Keratinocyte (primary cell): ENCODE results near the gene POLE2.

ENCODE experiments used
- EZH2 ChIP-seq: IDR thresholded peaks from one replicate; pipeline ENCODE4 v1.6.1; 2012; ENCODE audit warnings: inconsistent platforms, mild to moderate bottlenecking, low read length, moderate library complexity
- TF ChIP-seq, protein P1 (sequence below), 3 experiments: IDR thresholded peaks in 1 of 3; conservative IDR thresholded peaks in 1 of 3; optimal IDR thresholded peaks in 1 of 3; 2 replicates in 2 of 3; 3 replicates in 1 of 3; pipeline versions ENCODE3 to v1.5.1; 2011; ENCODE audit warnings: low read length in 3 of 3, mild to moderate bottlenecking in 3 of 3, moderate library complexity in 2 of 3, control low read depth in 1 of 3, inconsistent platforms in 1 of 3; ENCODE audit not compliant: insufficient read depth in 2 of 3; ENCODE audit errors: extremely low read depth in 1 of 3

DNA sequence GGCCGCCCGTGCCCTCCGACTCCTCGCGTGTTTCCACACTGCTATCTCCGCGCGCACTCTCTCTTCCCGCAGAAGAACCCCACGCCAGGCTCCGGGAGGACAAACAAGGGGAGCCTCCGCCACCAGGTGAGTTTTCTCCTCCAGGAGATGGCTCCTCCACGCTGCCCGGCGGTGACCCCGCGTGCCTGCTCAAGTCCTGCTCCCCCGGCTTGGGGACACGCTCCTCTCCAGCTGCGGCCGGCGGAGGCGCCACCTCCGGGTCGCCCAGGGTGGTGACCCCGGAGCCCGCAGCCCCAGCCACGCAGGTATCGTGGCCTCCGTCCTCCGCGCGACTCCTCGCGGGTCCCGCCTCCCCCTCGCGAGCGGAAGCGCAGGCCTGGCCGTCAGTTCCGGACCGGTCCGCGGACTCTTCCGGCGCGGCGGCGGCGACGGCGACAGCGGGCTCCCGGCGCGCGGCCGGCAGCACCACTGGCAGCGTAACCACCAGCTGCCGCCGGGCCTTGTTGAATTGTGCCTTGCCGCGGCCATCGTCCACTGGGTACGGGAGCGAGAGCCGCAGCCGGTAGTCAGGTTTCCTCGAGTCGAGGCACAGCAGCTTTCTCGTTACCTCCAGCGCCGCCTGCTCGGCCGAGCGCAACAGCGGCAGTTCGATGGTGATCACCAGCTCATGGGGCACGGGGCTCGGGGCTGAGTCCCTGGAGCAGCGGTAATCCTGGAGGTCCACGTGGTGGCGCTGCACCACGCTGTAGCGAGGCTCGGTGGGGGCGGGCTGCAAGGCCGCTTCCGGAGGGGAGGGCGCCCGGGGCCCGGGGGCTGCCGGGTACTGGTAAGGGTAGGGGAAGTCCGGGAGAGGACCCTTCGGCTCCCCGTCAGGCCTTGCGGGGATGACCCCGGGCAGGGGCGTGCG is 54.1 kb downstream of the POLE2 start:
- TF ChIP-seq, protein P1, sequence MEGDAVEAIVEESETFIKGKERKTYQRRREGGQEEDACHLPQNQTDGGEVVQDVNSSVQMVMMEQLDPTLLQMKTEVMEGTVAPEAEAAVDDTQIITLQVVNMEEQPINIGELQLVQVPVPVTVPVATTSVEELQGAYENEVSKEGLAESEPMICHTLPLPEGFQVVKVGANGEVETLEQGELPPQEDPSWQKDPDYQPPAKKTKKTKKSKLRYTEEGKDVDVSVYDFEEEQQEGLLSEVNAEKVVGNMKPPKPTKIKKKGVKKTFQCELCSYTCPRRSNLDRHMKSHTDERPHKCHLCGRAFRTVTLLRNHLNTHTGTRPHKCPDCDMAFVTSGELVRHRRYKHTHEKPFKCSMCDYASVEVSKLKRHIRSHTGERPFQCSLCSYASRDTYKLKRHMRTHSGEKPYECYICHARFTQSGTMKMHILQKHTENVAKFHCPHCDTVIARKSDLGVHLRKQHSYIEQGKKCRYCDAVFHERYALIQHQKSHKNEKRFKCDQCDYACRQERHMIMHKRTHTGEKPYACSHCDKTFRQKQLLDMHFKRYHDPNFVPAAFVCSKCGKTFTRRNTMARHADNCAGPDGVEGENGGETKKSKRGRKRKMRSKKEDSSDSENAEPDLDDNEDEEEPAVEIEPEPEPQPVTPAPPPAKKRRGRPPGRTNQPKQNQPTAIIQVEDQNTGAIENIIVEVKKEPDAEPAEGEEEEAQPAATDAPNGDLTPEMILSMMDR (optimal IDR thresholded peaks at IDR 0.05 in 1 of 3, IDR thresholded peaks at IDR 0.05 in 1 of 3, conservative IDR thresholded peaks at IDR 0.05 in 1 of 3; ENCODE audit: extremely low read depth in 1 of 3, insufficient read depth in 2 of 3, low read length in 3 of 3), result peak; percentile 69 to 95 (median 84)
- TF ChIP-seq EZH2, result no peak
